ENCODE measurements around the gene DSE. TPM values are rescaled to one million over a fixed set of nuclear protein-coding genes. Genes with fewer than 3 reads are reported as not detected.

The DSE gene
- total RNA-seq, 4 donors from 2014 or later: 27.8 to 42.1 (median 31.5) TPM

DNA sequence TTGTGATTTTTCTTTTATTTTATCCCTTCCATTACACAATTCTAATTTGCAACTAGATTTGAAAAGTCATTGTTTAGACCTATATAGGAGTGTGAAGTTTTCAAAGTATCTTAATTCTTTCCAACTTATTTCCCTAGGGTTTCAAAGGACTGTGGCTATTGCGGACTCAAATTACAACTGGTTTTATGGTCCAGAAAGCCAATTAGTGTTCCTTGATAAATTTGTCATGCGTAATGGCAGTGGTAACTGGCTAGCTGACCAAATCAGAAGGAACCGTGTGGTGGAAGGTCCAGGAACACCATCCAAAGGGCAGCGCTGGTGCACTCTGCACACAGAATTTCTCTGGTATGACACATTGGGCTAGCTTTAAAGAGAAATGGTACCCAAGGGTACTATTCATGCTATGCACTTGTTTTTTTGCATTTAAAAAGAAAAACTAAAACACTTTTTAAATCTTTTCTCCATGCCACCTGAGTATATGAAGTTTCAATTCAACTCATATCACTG lies 62.5 kb downstream of the DSE start:
- WGBS: 91% methylated on average over 4 of the region's 4 CpGs
- Histone ChIP-seq H3K4me3 (no peak overlapping the region), H3K27me3 (no peaks in the 10 kb centered on the region), H3K4me1 (no peaks in the 10 kb centered on the region), H3K9me3 (no peaks in the 10 kb centered on the region), H3K36me3 (peaks cover 9 to 55% (median 13%) of the 10 kb centered on the region in 4 donors), H3K27ac (replicated peaks in 1 of 4) (no peak overlapping the region)
- TF ChIP-seq POLR2A (IDR thresholded peaks at IDR 0.05; ENCODE audit: low read depth) (no peak), EP300 (IDR thresholded peaks at IDR 0.05) (no peak), POLR2AphosphoS5 (IDR thresholded peaks at IDR 0.05) (no peak)
- TF ChIP-seq, protein P1, sequence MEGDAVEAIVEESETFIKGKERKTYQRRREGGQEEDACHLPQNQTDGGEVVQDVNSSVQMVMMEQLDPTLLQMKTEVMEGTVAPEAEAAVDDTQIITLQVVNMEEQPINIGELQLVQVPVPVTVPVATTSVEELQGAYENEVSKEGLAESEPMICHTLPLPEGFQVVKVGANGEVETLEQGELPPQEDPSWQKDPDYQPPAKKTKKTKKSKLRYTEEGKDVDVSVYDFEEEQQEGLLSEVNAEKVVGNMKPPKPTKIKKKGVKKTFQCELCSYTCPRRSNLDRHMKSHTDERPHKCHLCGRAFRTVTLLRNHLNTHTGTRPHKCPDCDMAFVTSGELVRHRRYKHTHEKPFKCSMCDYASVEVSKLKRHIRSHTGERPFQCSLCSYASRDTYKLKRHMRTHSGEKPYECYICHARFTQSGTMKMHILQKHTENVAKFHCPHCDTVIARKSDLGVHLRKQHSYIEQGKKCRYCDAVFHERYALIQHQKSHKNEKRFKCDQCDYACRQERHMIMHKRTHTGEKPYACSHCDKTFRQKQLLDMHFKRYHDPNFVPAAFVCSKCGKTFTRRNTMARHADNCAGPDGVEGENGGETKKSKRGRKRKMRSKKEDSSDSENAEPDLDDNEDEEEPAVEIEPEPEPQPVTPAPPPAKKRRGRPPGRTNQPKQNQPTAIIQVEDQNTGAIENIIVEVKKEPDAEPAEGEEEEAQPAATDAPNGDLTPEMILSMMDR (IDR thresholded peaks at IDR 0.05): no peak
- intact Hi-C loops (cut with DNase I): no loop called here
- DNase-seq (ENCODE audit: extremely low spot score): no peak

DNA sequence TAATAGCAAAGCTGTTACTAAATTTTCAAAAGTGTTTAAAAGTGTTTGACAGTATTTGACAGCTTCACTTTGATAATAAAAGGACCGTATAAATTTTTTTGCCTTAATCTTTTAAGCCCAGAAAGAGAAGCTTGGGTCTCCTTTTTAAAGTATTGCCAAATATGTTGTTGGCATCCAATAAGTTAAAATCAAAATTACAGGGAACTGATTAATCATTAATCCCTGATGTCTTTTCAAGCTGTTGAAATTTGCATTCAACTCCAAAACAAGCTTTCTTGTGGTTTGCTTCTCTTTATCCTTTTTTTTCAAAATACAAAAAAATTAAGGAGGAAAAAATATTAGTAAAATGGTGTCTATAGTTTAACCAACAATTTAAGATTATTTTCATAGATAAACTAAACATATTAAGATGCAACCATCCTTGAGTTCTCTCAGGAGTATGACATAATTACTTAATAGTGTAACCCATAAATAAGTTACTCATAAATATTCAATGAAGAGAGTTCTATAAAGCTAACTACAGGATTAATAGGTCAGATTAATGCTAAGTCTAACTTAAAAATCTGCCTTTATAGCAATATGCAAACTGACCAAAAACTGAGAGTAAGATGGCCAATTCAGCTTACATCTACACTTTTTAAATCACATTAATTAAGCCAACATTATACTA lies 63.4 kb downstream of the DSE start:
- intact Hi-C loops (cut with DNase I): no loop called here
- Histone ChIP-seq H3K4me3 (no peak overlapping the region), H3K36me3 (peaks cover 9 to 49% (median 13%) of the 10 kb centered on the region in 4 donors), H3K4me1 (no peaks in the 10 kb centered on the region), H3K27ac (replicated peaks in 1 of 4) (no peak overlapping the region), H3K9me3 (no peaks in the 10 kb centered on the region), H3K27me3 (no peaks in the 10 kb centered on the region)
- DNase-seq (ENCODE audit: extremely low spot score): no peak
- TF ChIP-seq, protein P1 (IDR thresholded peaks at IDR 0.05): no peak
- TF ChIP-seq POLR2AphosphoS5 (IDR thresholded peaks at IDR 0.05) (no peak), POLR2A (IDR thresholded peaks at IDR 0.05; ENCODE audit: low read depth) (no peak), EP300 (IDR thresholded peaks at IDR 0.05) (no peak)
- WGBS: 96% methylated on average over 1 of the region's 1 CpG

DNA sequence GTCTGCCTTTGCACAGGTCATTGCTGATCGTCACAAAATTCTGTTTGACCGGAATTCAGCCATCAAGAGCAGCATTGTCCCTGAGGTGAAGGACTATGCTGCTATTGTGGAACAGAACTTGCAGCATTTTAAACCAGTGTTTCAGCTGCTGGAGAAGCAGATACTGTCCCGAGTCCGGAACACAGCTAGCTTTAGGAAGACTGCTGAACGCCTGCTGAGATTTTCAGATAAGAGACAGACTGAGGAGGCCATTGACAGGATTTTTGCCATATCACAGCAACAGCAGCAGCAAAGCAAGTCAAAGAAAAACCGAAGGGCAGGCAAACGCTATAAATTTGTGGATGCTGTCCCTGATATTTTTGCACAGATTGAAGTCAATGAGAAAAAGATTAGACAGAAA lies 65.8 kb downstream of the DSE start:
- Histone ChIP-seq H3K27ac (replicated peaks in 1 of 4) (no peak overlapping the region), H3K4me1 (no peaks in the 10 kb centered on the region), H3K4me3 (no peak overlapping the region), H3K9me3 (no peaks in the 10 kb centered on the region), H3K27me3 (no peaks in the 10 kb centered on the region), H3K36me3 (peaks cover 5 to 42% (median 9%) of the 10 kb centered on the region in 4 donors)
- 96% methylated on average over 7 of the region's 7 CpGs for WGBS
- DNase-seq (ENCODE audit: extremely low spot score): no peak
- TF ChIP-seq, protein P1 (IDR thresholded peaks at IDR 0.05): no peak
- TF ChIP-seq POLR2A (IDR thresholded peaks at IDR 0.05; ENCODE audit: low read depth): no peak
- no peak for TF ChIP-seq POLR2AphosphoS5 (IDR thresholded peaks at IDR 0.05)
- no peak for TF ChIP-seq EP300 (IDR thresholded peaks at IDR 0.05)
- intact Hi-C loops (cut with DNase I): no loop called here

DNA sequence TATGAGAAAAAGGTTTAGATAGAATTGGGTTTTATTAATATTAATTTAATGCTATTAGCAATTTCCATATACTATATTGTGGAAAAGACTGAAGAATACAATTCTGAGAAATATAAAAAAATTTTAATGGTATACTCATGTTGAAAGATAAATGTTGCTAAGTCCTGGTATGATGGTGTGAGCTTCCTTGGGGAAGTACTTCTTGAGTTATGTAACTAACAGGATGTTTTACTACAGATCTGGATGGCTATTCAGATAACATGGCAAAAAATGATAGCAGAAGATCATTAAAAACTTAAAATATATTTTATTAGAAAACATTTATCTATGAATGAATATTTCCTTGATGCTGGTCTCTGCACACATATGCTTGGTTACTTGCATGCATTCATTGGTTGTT lies 66.9 kb downstream of the DSE start:
- no peak for DNase-seq (ENCODE audit: extremely low spot score)
- Histone ChIP-seq H3K4me1 (no peaks in the 10 kb centered on the region), H3K36me3 (peaks cover 3 to 33% (median 7%) of the 10 kb centered on the region in 4 donors), H3K9me3 (no peaks in the 10 kb centered on the region), H3K27me3 (no peaks in the 10 kb centered on the region), H3K27ac (replicated peaks in 1 of 4) (no peak overlapping the region), H3K4me3 (no peak overlapping the region)
- intact Hi-C loops (cut with DNase I): no loop called here
- TF ChIP-seq, protein P1 (IDR thresholded peaks at IDR 0.05): no peak
- TF ChIP-seq POLR2A (IDR thresholded peaks at IDR 0.05; ENCODE audit: low read depth): no peak
- TF ChIP-seq POLR2AphosphoS5 (IDR thresholded peaks at IDR 0.05): no peak
- TF ChIP-seq EP300 (IDR thresholded peaks at IDR 0.05): no peak
